KMS-11 (cell line): Measurements from ENCODE around the gene MTRF1.

Source experiments
- H2AFZ ChIP-seq: fragments of 200-600 bp; sonication (generic); 2 replicates; pipeline ENCODE4 v1.6.1; 2016; ENCODE audit warnings: antibody characterized with exemption, mixed run types, low read depth
- H3K27ac ChIP-seq: fragments of 200-600 bp; sonication (generic); 2 replicates; pipeline ENCODE4 v1.6.1; 2016; ENCODE audit warnings: mild to moderate bottlenecking, mixed run types
- H3K27me3 ChIP-seq: fragments of 200-600 bp; sonication (generic); 2 replicates; pipeline ENCODE4 v1.6.1; 2017; ENCODE audit warnings: mild to moderate bottlenecking, low read depth, mixed run types, moderate library complexity; ENCODE audit not compliant: insufficient read depth
- H3K36me3 ChIP-seq: fragments of 200-600 bp; sonication (generic); 2 replicates; pipeline ENCODE4 v1.6.1; 2017; ENCODE audit warnings: mild to moderate bottlenecking, mixed run types; ENCODE audit not compliant: insufficient read depth
- H3K4me1 ChIP-seq: fragments of 200-600 bp; sonication (generic); 2 replicates; pipeline ENCODE4 v1.6.1; 2016; ENCODE audit warnings: mild to moderate bottlenecking, low read depth, mixed run types; ENCODE audit not compliant: poor library complexity, severe bottlenecking
- H3K4me2 ChIP-seq: fragments of 200-600 bp; sonication (generic); 2 replicates; pipeline ENCODE4 v1.7.0; 2016; ENCODE audit warnings: mild to moderate bottlenecking, mixed run types
- H3K4me3 ChIP-seq: fragments of 200-600 bp; sonication (generic); IDR thresholded peaks from 2 replicates; pipeline ENCODE4 v1.6.1; 2017; ENCODE audit warnings: low read depth, low read length, mixed read lengths; ENCODE audit not compliant: insufficient read depth
- H3K79me2 ChIP-seq: fragments of 200-600 bp; sonication (generic); 2 replicates; pipeline ENCODE4 v1.6.1; 2016; ENCODE audit warnings: low read depth, mixed run types; ENCODE audit not compliant: insufficient read depth
- H3K9ac ChIP-seq: fragments of 200-600 bp; sonication (generic); 2 replicates; pipeline ENCODE4 v1.6.1; 2016; ENCODE audit warnings: mild to moderate bottlenecking, mixed run types
- H4K20me1 ChIP-seq: fragments of 200-600 bp; sonication (generic); 2 replicates; pipeline ENCODE4 v1.6.1; 2016; ENCODE audit warnings: mild to moderate bottlenecking, mixed run types; ENCODE audit not compliant: insufficient read depth
- TF ChIP-seq, protein P1 (sequence below): fragments of 200-600 bp; sonication (generic); conservative IDR thresholded peaks from 2 replicates; pipeline ENCODE4 v1.6.1; 2017; ENCODE audit warnings: low read depth, mild to moderate bottlenecking, antibody characterized with exemption, low read length, moderate library complexity, mixed read lengths

The MTRF1 gene

DNA sequence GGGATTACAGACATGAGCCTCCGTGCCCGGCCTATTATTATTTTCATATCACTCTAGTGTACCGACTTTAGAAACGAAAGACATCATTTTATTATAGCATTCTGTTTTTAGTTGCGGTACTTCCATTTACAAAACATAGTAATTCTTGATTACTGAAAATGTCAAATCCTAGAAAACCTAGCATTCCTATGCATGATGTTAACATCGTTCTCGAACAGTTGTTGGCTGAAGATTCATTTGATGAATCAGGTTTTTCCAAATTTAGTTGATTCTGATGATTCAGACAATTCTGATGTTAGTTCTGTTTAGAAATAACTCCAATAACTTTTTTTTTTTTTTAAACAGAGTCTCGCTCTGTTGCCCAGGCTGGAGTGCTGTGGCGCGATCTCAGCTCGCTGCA, 11.5 kb upstream of the MTRF1 start:
- no peaks in the 10 kb centered on the region for H3K27me3 ChIP-seq
- H2AFZ ChIP-seq: no peak overlapping the region
- no peaks in the 10 kb centered on the region for H3K4me1 ChIP-seq
- no peaks in the 10 kb centered on the region for H3K79me2 ChIP-seq
- H3K4me2 ChIP-seq: no peak overlapping the region
- TF ChIP-seq, protein P1, sequence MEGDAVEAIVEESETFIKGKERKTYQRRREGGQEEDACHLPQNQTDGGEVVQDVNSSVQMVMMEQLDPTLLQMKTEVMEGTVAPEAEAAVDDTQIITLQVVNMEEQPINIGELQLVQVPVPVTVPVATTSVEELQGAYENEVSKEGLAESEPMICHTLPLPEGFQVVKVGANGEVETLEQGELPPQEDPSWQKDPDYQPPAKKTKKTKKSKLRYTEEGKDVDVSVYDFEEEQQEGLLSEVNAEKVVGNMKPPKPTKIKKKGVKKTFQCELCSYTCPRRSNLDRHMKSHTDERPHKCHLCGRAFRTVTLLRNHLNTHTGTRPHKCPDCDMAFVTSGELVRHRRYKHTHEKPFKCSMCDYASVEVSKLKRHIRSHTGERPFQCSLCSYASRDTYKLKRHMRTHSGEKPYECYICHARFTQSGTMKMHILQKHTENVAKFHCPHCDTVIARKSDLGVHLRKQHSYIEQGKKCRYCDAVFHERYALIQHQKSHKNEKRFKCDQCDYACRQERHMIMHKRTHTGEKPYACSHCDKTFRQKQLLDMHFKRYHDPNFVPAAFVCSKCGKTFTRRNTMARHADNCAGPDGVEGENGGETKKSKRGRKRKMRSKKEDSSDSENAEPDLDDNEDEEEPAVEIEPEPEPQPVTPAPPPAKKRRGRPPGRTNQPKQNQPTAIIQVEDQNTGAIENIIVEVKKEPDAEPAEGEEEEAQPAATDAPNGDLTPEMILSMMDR: no peak
- H4K20me1 ChIP-seq: no peaks in the 10 kb centered on the region
- no peak overlapping the region for H3K27ac ChIP-seq
- H3K4me3 ChIP-seq: no peak overlapping the region
- H3K9ac ChIP-seq: no peak overlapping the region
- H3K36me3 ChIP-seq: no peaks in the 10 kb centered on the region

DNA sequence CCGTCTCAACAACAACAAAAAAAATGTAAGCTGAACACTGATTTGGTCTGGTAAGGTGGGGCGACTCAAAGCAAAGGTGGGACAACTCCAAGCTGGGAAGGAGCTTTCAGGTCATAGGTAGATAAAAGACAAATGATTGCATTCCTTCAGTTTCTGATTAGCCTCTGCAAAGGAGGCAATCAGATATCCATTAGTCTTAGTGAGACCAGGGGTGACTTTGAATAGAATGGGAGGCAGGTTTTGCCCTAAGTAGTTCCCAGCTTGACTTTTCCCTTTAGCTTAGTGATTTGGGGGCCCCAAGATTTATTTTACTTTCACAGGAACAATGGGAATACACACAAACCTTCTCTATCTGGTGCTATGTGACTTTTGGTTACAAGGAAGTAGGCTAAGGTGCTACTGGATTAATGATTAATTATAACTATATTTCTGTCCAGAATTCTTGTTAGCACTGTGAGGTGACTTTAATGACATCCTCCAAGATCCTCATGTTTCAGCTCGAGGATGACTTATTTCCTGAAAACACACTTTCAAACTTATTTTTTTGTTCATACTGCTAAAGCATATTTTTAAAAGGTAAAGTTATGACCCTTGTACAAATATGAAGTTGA, 10.6 kb upstream of the MTRF1 start:
- Histone ChIP-seq H3K36me3 (no peaks in the 10 kb centered on the region), H3K79me2 (no peaks in the 10 kb centered on the region), H2AFZ (no peak overlapping the region), H3K27ac (no peak overlapping the region), H3K4me2 (no peak overlapping the region), H3K4me3 (no peak overlapping the region), H3K27me3 (no peaks in the 10 kb centered on the region), H3K4me1 (no peaks in the 10 kb centered on the region), H4K20me1 (no peaks in the 10 kb centered on the region), H3K9ac (no peak overlapping the region)
- TF ChIP-seq, protein P1: no peak

DNA sequence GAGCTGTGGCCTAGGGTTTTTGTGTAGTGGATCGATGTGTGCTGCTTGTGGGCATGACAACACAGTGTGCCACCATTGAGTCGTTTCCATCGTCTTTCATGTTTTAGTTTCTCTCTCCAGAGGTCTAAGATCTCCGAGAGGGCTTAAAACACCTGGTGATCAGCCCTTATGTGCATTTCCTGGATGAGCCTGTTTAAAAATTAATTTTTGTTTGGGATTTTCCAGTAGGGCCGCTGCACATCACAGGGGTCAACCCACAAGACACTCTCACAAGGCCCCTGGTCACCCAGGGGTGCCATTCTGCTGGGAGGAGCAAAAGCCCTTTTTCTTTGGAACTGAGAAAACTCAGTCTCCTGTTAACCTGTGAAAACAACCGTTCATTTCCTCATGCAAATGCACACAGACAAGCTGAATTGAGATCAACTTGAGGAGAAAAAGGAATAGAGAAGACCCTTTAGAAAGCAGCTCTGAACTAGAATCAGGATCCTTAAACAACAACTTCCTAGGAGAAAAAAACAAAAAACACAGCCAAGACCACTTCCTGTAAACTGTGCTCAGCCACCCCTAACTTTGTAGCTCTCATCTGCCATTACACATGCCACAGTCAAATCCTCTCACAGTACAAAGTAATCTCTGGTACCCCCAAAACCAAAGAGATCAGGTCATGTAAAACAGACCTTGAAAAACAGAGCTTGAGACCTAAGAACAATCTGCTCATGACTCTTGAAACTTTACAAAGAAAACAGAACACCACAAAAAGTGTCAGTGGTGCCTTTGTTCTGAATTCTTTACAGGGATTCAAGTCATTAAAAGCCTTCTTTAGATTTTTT, 8.3 kb upstream of the MTRF1 start:
- Histone ChIP-seq H3K4me1 (peaks cover 4% of the 10 kb centered on the region), H3K4me3 (no peak overlapping the region), H3K9ac (no peak overlapping the region), H2AFZ (no peak overlapping the region), H3K27ac (no peak overlapping the region), H3K4me2 (no peak overlapping the region), H3K36me3 (no peaks in the 10 kb centered on the region), H4K20me1 (no peaks in the 10 kb centered on the region), H3K27me3 (no peaks in the 10 kb centered on the region), H3K79me2 (no peaks in the 10 kb centered on the region)
- TF ChIP-seq, protein P1: no peak

DNA sequence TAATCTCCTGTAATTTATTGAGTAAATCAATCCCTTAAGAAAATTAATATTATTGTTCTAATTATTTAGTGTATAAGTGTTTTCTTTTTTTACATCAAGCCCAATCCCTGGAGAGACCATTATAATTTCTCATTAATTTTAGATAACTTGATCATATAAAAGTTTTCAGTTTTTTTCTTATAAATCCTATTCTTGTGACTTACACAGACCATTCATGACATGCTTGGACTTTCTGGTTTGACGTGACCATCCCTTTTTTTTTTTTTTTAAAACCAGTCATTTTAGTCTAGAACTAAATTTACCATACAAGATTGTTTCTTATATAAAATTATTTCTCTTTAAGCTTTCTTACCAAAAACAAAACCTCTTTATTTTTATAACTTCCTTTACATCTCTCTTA, 5.4 kb upstream of the MTRF1 start:
- H3K36me3 ChIP-seq: no peaks in the 10 kb centered on the region
- H2AFZ ChIP-seq: no peak overlapping the region
- H3K27ac ChIP-seq: no peak overlapping the region
- H4K20me1 ChIP-seq: no peaks in the 10 kb centered on the region
- no peak overlapping the region for H3K9ac ChIP-seq
- H3K4me2 ChIP-seq: no peak overlapping the region
- no peak overlapping the region for H3K4me3 ChIP-seq
- H3K4me1 ChIP-seq: peaks cover 7% of the 10 kb centered on the region
- no peaks in the 10 kb centered on the region for H3K27me3 ChIP-seq
- TF ChIP-seq, protein P1: no peak
- H3K79me2 ChIP-seq: no peaks in the 10 kb centered on the region
